Lung (tissue), 12 donors: ENCODE data around the gene HNRNPU. TPM values are rescaled to one million over a fixed set of nuclear protein-coding genes. Genes with fewer than 3 reads are reported as not detected.

ENCODE experiments used
- ATAC-seq: fragments of 200-7000 bp; cut with Tn5 transposase; one replicate; pipeline ENCODE4 v1.9.1; 2020; ENCODE audit warnings: moderate number of reproducible peaks; ENCODE audit not compliant: insufficient read depth, low FRiP score
- DNase-seq, 3 donors: peaks; one replicate each; pipeline ENCODE4 v3.0.0-alpha.2; 2013 to 2017
- H3K27ac ChIP-seq, 2 donors: one replicate each; pipeline ENCODE4 v1.5.1; 2013; ENCODE audit warnings: mild to moderate bottlenecking in 2 of 2, moderate library complexity in 2 of 2, control low read depth in 1 of 2, inconsistent platforms in 1 of 2, low read depth in 1 of 2, low read length in 1 of 2
- H3K27me3 ChIP-seq, 3 donors: one replicate each; pipeline ENCODE4 v1.5.1; 2013; ENCODE audit warnings: low read length in 2 of 3; ENCODE audit not compliant: control insufficient read depth in 3 of 3, insufficient read depth in 3 of 3
- H3K36me3 ChIP-seq, 4 donors: one replicate each; pipeline ENCODE4 v1.5.1; 2013; ENCODE audit warnings: low read length in 4 of 4, mild to moderate bottlenecking in 1 of 4, moderate library complexity in 1 of 4; ENCODE audit not compliant: control insufficient read depth in 4 of 4, insufficient read depth in 4 of 4
- H3K4me1 ChIP-seq, 5 donors: one replicate each; pipeline ENCODE4 v1.5.1; 2013; ENCODE audit warnings: low read length in 5 of 5, mild to moderate bottlenecking in 2 of 5, moderate library complexity in 1 of 5; ENCODE audit not compliant: control insufficient read depth in 5 of 5, insufficient read depth in 5 of 5
- H3K4me3 ChIP-seq: one replicate; pipeline ENCODE4 v1.5.1; 2013; ENCODE audit warnings: mild to moderate bottlenecking, control low read depth, moderate library complexity
- H3K9ac ChIP-seq, 2 donors: one replicate each; pipeline ENCODE4 v1.5.1; 2013; ENCODE audit warnings: low read length in 2 of 2, control low read depth in 1 of 2; ENCODE audit not compliant: insufficient read depth in 1 of 2
- H3K9me3 ChIP-seq, 4 donors: one replicate each; pipeline ENCODE4 v1.5.1; 2013; ENCODE audit warnings: low read length in 3 of 4, mild to moderate bottlenecking in 1 of 4, moderate library complexity in 1 of 4; ENCODE audit not compliant: control insufficient read depth in 4 of 4, insufficient read depth in 3 of 4
- CTCF ChIP-seq: IDR thresholded peaks from 2 replicates; pipeline ENCODE4 v1.5.1; 2012; ENCODE audit warnings: mild to moderate bottlenecking; ENCODE audit errors: control extremely low read depth, extremely low read depth
- WGBS, 2 donors: extraction: QIAGEN DNeasy Blood & Tissue Kit; methylation state at CpG; one replicate each; pipeline ENCODE4 v1.1.7; 2013; 5-methylcytosine and 5-hydroxymethylcytosine counted together
- polyA plus RNA-seq, 2 donors: library from polyadenylated mRNA; stranded (reverse); fragments of 200-250 nt; gene quantifications; one replicate each; pipeline ENCODE4 v1.2.1, GENCODE V29; 2013
- total RNA-seq, 2 donors: library from RNA; depleted of rRNA in 1 of 2; stranded (reverse); fragments of >200 nt in 1 of 2; gene quantifications; one replicate each; pipeline ENCODE4 v1.2.1, GENCODE V29; 2014 to 2021
- donor health status: control.
- donor health status: control.
- donor health status: Bipolar disorder and iron deficiency.
- donor health status: healthy.
- donor health status: DM: yes; HTN: yes; CAD: no.

HNRNPU gene
- total and polyA plus RNA-seq, 4 donors = 133 to 611 (median 206) TPM

GRCh38 chr1:244817415-244817894 lies 46.9 kb downstream of the HNRNPU start:
- 86 to 92% methylated on average over 12 of the region's 12 CpGs for WGBS, 2 donors
- no peak for TF ChIP-seq CTCF
- ATAC-seq = no peak
- no peak for DNase-seq
- Histone ChIP-seq H3K27me3 (peaks cover 0 to 3% (median 0%) of the 10 kb centered on the region in 3 donors), H3K27ac (no peak overlapping the region), H3K9me3 (no peaks in the 10 kb centered on the region), H3K9ac (no peak overlapping the region), H3K4me1 (no peaks in the 10 kb centered on the region), H3K36me3 (no peaks in the 10 kb centered on the region), H3K4me3 (no peak overlapping the region)

GRCh38 chr1:244815600-244816099 lies 48.7 kb downstream of the HNRNPU start:
- H3K9me3 ChIP-seq = no peaks in the 10 kb centered on the region
- no peaks in the 10 kb centered on the region for H3K36me3 ChIP-seq
- H3K27me3 ChIP-seq = peaks cover 0 to 3% (median 0%) of the 10 kb centered on the region in 3 donors
- no peak overlapping the region for H3K4me3 ChIP-seq
- ATAC-seq = no peak
- no peak overlapping the region for H3K27ac ChIP-seq
- TF ChIP-seq CTCF = no peak
- DNase-seq = no peak
- H3K4me1 ChIP-seq = no peaks in the 10 kb centered on the region
- WGBS, 2 donors = 24 to 42% methylated on average over 15 of the region's 15 CpGs
- H3K9ac ChIP-seq = no peak overlapping the region

GRCh38 chr1:244813327-244813726 lies 51.0 kb downstream of the HNRNPU start:
- no peaks in the 10 kb centered on the region for H3K36me3 ChIP-seq
- ATAC-seq (no peak), DNase-seq (no peak)
- H3K9ac ChIP-seq = no peak overlapping the region
- WGBS, 2 donors = 86 to 90% methylated on average over 6 of the region's 6 CpGs
- H3K4me3 ChIP-seq = no peak overlapping the region
- H3K9me3 ChIP-seq = no peaks in the 10 kb centered on the region
- peaks cover 0 to 3% (median 0%) of the 10 kb centered on the region in 3 donors for H3K27me3 ChIP-seq
- no peak overlapping the region for H3K27ac ChIP-seq
- TF ChIP-seq CTCF = no peak
- no peaks in the 10 kb centered on the region for H3K4me1 ChIP-seq

- no peaks in the 10 kb centered on the region for H3K36me3 ChIP-seq
- H3K27me3 ChIP-seq = no peaks in the 10 kb centered on the region
- no peak overlapping the region for H3K4me3 ChIP-seq
- no peaks in the 10 kb centered on the region for H3K4me1 ChIP-seq
- WGBS, 2 donors = 76 to 82% methylated on average over 22 of the region's 22 CpGs
- no peak overlapping the region for H3K27ac ChIP-seq
- DNase-seq (no peak), ATAC-seq (no peak)
- TF ChIP-seq CTCF = no peak
- no peaks in the 10 kb centered on the region for H3K9me3 ChIP-seq
- H3K9ac ChIP-seq = no peak overlapping the region
These were observed 54.1 kb downstream of the HNRNPU start for GRCh38 chr1:244810221-244810620.
